Effector CD8-positive, alpha-beta T cell (primary cell): Measurements from ENCODE around the gene ZFAND2A.
A peak's percentile ranks its signal among the peaks of the same experiment; 100 is the strongest.
"Not testable (repeated sequence)": the region's sequence is repeated elsewhere in the genome, so short reads cannot be mapped to it uniquely, and the experiment has no call there.

Source experiments
- DNase-seq: peaks from one replicate; lab custom pipeline; 2025; lab: John Stamatoyannopoulos, UW
- total RNA-seq, 4 experiments: gene quantifications; one replicate each; lab custom pipeline; 2026; lab: John Stamatoyannopoulos, UW

Gene ZFAND2A, protein sequence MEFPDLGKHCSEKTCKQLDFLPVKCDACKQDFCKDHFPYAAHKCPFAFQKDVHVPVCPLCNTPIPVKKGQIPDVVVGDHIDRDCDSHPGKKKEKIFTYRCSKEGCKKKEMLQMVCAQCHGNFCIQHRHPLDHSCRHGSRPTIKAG
- total RNA-seq: 18.5 to 31.6 (median 26.9) reads per million in 4 experiments

DNA sequence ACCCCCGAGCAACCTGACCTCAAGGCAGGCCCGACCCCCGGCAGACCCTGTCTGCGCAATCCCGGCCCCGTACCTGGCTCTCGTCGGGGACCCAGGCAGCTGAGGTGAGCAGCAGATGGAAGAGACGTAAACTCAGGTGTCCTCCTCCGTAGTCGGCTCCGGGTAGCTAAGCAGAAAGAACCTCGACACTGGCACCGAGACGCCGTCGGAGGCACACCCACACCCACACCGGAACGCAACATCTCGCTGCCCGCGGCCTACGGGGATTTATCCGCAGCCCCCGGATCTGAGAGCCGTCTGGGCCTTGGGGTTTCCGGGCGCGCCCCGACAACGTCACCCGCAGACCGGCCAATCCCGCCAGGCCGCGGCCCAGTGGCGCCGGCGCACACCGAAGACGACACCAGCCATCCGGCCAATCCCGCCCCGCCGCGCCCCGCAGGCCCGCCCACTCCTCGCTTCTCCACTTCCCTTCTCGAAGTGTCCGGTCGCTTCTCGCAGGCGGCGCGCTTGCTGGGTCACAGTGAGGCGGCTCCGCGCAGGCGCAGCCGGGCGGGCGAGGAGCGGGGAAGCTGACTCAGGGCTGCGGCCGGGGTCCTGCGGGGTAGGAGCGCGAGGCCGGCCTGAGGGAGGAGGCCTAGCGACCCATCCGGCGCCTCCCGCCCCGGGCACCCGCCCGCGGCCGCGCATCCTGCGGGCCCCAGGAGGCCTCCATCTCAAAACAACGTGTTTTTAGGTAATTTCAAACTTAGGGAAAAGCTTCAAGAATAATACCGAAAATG, at the start of gene ZFAND2A:
ZFAND2A (minus strand) TSS at position 306 of the 779 bp plus-strand sequence. CDS start 1,984 bp downstream, outside the sequence.
- peak; percentile 97 for DNase-seq

DNA sequence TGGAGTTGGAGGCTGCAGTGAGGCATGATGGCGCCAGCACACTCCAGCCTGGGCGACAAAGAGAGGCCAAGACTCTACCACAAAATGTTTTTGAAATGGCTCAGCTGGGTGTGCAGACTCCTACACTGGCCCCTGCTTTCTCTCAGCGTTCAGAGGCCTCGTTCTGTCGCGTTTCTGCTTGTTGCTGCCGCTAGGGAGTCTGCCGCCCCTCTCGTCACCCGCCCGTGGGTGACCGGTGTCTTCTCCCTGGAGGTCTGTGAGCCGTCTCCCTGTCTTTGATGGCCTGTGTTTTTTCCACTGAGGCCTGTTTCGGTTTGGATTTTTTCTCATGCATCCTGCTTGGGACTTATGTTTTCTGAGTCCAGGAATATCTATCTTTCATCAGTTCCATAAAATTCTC, 49.1 kb upstream of the ZFAND2A start:
- no peak for DNase-seq

DNA sequence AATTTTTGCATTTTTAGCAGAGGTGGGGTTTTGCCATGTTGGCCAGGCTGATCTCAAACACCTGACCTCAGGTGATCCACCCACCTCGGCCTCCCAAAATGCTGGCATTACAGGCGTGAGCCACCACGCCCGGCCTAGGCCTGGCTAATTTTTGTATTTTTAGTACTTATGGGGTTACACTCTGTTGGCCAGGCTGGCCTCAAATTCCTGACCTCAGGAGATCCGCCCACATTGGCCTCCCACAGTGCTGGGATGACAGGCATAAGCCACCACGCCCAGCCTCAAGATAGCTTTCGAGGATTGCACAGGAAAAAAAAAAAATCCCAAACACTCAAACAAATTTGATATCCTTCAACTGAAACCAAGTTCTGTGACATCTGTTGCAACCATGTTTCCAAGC, 45.7 kb upstream of the ZFAND2A start:
- DNase-seq: not testable (repeated sequence)

DNA sequence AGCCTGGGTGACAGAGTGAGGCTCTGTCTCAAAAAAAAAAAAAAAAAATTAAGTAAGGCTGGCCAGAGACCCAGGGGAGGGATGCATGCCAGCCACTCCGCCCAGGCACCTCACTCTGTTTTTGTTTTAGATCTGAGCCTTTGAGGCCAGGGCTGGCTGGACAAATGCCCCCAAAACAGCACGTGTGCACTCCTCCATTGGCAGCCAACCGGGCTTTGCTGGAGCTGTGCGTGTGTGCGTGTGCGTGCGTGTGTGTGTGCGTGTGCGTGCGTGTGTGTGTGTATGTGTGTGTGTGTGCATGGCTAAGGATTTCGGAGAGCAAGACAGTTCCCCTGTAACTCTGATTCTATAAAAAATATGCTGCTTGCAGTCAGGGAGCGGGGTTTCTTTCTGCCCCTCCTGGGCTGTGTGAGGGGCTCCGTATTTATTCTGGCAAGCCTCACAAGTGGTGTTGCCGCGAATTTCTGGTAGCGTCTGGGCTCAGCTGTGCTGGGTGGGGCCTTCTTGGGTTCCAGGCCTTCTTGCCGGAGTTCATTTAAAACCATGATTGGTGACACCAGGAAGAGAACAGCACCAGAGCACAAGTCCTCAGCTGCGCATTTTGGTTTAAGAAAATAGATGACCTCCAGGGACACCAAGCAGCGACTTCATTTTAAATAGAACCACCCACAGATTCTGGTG, 44.6 kb upstream of the ZFAND2A start:
- no peak for DNase-seq

DNA sequence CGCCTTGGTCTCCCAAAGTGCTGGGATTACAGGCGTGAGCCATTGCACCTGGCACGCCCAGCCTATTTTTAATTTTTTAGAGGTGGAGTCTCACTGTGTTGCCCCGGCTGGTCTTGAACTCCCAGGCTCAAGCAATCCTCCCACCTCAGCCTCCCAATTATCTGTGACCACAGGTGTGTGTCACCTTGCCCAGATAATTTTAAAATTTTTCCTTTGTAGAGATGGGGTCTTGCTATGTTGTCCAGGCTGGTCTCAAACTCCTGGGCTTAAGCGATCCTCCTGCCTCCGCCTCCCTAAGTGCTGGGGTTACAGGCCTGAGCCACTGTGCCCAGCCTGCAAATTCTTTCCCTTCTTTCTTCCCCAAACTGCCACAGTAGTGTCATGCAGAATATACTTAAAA, 42.9 kb upstream of the ZFAND2A start:
- DNase-seq: not testable (repeated sequence)

DNA sequence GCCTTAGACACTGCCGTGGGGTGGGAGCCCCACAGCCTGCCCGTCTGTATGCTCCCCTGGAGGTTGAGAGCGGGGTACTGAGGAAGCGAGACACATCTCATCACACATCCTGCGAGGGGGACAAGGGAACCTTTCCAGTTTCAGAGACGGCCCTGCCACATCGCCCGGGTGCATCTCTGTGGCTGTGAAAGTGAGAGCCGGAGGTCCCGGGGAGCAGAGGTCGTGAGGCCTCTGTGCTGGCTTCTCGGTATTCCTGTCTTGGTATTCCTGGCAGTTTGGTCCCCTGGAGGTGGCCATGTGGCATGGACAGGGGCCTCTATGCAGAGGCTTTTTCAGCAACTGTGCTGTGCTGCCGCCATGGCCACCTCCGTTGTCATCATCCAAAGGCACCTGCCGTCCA, 41.9 kb upstream of the ZFAND2A start:
- no peak for DNase-seq

DNA sequence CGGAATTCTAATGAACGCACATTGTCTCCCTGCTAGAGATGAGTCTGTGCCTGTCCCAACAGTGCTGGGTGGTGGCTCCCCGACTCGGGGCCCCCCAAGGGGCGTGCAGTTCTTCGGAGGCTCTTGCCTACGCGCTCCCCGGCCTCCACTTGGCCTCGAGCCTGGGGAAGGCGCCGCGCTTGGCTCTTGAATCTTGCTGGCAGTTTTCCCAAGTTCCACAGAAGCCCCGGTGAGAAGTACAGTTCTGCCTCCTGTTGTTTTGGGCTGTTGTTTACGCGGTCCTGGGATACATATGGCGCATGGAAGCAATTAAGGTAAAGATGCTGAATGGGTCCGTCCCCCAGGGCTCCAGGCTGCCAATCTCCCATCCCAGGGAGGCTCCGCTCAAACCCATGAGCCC, 40.0 kb upstream of the ZFAND2A start:
- DNase-seq: no peak

DNA sequence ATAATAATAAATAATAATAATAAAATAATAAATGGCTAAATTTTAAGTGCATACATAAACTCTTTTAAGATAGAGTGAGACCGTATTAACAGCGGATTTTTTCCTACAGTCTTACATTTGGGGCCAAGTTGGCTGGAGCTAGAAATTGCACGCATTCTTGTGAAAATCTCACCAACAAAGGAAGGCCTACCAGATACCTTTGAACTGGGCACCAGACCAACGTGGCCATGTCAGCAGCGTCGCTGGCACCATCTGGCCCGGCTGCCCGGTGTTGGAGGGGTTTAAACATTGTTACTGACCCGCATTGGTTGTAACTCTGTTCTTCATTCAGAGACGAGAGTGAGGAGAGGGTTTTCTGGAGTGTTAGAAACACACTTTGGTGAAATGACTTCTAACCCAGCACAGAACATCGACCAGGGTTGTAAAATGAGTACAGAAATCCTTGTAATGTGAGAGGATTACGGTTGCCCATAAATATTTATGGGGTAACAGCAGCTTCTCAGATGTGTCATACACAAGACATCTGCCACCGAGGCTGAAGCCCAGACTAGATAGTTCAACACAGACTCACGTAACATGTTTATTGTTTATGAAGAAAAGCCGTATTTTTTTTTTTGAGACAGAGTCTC, 38.1 kb upstream of the ZFAND2A start:
- no peak for DNase-seq

DNA sequence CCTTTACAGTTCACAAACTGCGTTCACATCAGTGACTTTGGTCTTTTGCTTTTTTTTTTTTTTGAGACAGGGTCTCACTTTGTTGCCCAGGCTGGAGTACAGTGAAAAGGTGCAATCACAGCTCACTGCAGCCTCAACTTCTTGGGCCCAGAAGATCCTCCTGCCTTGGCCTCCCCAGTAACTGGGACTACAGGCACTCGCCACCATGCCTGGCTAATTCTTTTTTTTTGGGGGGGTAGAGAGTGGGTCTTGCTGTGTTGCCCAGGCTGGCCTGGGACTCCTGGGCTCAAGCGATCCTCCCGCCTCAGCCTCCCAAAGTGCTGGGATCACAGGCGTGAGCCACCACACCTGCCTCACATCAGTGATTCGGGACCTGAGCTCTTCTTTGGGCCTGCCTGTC, 37.0 kb upstream of the ZFAND2A start:
- DNase-seq: no peak

DNA sequence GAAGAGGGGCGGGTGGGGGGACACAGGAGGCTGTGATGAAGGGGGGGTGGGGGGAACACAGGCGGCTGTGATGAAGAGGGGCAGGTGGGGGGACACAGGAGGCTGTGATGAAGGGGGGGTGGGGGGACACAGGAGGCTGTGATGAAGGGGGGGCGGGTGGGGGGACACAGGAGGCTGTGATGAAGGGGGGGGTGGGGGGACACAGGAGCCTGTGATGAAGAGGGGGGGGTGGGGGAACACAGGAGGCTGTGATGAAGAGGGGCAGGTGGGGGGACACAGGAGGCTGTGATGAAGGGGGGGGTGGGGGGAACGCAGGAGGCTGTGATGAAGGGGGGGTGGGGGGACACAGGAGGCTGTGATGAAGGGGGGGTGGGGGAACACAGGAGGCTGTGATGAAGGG, 36.4 kb upstream of the ZFAND2A start:
- DNase-seq: not testable (repeated sequence)

DNA sequence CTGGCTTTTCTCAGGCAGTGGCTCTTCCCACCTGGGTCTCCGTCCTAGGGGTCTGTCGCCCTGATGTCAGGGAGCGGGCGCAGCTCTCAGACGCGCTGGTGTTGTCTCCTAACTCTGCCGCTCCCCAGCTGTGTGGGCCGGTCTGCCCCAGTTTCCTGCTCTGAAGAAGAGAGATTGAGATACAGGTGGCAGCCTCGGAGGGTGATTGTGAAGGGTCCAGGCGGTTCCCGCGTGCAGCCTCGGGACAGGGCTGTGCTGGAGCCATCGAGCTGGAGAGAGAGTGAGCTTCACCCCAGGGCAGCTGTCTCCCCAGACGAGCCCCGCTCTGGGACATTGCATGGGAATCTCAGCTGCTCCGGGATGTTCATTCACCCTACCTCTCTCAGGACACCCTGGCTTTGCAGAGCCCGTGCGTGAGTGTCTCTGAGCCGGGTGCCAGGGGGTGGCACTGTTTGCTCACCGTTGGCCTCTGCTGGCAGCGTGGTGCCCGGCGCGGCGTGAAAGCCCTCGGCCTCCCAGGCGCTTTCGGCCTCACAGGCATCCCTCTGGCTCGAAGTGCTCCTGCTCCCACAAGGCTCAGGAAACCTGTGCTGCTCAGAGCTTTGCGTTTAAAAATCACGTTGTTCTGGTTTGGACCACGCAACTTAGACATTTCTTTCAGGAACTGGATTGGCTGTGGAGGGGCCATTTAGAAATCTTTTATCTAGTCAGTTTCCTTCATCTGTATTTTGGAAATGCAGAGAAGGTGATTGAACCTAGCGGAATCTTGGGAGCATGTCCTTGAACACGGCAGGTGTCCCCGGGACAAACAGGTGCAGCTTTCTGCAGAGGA, 33.8 kb upstream of the ZFAND2A start:
- peak; percentile 14 for DNase-seq

DNA sequence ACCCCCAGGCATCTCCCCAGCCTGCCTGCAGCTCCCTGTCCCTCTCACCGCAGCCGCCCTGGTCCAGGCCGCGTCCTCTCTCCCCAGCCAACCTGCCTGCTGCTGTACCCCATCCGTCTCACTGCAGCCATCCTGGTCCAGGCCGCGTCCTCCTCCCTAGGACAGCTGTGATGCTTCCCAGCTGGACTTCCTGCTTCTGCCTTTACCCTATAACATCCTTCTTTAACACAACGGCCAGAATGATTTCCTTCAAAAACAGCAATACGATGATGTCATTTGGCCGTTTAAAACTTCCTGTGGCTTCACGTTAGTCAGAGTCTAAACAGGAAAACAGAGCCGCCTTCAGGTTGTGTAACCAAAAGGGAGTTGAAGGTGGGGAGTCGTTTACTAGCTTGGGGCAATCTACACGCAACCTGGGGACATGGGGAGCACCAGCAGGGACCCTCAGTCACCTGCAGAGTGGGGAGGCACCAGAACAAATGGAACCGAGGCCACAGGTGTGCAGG, 32.2 kb upstream of the ZFAND2A start:
- no peak for DNase-seq

DNA sequence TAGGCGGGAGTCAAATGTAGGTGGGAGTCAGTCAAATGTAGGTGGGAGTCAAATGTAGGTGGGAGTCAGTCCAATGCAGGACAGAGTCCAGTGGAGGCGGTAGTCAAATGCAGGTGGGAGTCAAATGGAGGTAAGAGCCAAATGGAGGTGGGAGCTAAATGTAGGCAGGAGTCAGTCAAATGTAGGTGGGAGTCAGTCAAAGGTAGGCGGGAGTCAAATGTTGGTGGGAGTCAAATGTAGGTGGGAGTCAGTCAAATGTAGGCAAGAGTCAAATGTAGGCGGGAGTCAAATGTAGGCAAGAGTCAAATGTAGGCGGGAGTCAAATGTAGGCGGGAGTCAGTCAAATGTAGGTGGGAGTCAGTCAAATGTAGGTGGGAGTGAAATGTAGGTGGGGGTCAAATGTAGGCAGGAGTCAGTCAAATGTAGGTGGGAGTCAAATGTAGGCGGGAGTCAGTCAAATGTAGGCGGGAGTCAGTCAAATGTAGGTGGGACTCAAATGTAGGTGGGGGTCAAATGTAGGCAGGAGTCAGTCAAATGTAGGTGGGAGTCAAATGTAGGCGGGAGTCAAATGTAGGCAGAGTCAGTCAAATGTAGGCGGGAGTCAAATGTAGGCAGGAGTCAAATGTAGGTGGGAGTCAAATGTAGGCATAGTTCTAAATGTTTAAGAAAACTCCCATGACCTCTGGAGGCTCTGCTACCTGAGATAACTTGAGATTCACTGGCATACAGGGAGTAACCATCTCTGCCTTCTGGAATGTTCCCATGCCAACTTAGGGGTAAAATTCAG, 30.2 kb upstream of the ZFAND2A start:
- no peak for DNase-seq

DNA sequence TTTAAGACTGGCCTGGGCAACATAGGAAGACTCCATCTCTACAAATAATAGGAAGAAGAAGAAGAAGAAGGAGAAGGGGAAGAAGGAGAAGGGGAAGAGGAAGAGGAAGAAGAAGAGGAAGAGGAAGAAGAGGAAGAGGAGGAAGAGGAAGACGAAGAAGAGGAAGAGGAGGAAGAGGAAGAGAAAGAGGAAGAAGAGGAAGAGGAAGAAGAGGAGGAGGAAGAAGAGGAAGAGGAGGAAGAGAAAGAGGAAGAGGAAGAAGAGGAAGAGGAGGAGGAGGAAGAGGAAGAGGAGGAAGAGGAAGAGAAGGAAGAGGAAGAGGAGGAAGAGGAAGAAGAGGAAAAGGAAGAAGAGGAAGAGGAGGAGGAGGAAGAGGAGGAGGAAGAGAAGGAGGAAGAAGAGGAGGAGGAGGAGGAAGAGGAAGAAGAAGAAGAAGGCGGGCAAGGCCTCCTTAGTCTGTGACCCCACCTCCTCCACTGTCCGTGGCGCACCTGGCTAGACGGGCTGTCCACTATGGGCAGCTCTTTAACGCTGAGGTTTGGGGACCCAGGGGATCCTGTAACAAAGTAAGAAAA, 28.8 kb upstream of the ZFAND2A start:
- no peak for DNase-seq

DNA sequence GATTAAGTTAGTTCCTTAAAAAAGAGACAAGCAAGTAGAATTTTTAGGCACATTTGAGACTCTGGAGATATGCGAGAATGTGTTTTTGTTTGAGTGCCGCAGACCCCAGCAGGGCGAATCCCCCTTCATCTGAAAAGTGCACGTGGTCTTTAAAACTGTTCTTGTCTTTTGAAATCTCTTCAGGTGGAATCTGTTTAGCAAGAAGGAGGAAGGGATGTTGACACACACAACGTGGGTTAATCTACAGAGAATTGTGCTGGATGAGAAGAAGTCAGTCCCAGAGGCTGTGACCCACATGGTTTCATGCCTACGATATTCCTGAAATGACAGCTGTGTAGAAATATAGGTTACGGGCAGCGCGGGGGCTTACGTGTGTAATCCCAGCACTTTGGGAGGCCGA, 27.1 kb upstream of the ZFAND2A start:
- DNase-seq: no peak

DNA sequence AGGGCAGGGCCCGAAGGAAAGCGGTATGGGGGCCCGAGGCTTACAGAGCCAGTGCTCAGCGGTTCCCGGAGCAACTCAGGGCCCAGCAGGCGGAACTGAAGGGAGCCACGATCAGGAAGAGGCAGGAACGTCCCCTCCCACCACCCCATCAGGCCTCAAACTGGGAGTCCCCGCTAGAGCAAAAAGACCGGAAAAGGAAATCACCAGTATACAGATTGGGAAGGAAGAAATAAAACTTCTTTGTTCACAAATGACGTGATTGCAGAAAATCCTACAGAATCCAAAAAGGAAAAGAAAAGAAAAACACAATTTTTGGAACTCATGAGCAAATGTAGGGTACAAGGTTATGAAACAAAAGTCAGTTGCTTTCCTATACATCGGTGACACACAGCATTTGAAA, 21.6 kb upstream of the ZFAND2A start:
- DNase-seq: no peak

DNA sequence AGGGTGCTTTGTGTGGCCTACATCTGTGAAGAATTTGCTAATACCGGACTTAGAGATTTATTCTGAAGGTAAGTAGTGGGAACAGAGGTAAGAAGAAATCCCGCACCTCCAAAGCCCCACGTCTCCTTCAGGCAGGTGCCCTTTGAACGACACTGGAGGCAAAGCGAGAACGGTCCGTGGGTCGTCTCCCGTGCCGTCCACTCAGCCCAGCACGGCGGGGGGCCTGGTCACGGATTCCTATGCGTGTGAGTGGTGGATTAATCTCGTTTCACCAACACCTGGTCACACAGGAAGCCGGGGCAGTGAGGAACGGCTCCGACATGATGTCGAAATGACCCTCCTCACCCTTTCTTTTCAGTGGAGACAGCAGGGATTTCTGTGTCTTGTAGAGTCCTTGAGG, 21.0 kb upstream of the ZFAND2A start:
- no peak for DNase-seq

DNA sequence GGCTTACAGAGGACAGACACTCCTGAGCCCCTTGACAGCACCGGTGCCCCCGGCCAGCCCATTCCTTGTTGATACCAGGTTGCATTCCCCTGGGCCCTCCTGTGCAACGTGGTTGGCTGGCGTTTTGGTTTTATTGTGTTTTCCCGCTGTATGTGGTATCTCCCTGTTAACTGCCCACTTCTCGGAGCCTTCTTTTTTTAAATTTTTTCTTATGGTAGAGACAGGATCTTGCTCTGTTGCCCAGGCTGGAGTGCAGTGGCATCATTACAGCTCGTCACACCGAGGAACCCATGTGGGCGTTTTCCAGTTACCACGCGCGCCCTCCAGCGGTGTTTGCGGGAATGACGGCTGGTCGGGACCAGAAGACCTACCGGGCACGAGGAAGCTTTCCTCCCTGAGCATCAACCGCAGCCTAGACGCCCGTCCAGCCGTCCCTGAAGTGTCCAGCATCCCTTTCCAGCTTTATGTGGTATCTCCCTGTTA, 16.9 kb upstream of the ZFAND2A start:
- peak; percentile 64 for DNase-seq

DNA sequence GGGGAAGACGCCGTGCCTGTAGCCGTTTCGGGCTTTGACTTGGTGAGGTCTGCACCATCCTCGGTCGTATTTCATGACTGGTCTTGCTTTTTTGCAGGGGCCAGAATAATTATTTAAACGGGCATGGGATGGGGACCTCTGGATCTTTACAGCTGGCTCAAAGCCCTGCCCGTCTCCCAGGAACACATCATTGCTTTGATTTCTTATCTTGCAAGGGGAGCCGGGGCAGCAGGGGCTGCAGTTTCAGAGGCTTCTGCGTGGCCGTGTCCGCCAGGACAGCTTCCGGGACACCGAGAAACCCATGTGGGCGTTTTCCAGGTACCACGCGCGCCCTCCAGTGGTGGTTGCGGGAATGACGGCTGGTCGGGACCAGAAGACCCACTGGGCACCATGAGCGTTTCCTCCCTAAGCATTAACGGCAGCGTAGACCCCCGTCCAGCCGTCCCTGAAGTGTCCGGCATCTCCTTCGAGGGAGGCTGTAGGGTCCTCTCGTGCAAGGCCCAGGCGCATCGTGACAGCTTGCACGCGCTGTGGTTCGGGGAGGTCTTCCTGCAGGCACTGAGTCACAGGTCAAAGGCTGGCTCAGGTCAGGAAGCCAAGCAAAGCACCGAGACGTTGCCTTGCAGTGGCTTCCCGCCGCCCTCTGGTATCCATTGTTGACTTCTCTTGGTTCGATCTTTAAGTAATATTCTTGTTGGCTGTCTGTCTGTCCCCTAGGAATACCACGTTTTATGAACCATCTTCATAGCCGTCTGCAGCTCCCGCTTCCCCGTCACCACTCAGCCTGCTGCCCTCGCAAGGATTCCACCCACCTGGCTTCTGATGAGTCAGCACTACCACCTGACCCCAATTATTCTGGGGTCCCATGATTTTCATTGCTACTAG, 16.2 kb upstream of the ZFAND2A start:
- peak; percentile 73 for DNase-seq
